WTC11 (cell line): ENCODE data around the gene CFAP57.

ENCODE experiments used
- CTCF ChIP-seq: fragments of 200-600 bp; IDR thresholded peaks from 2 replicates; pipeline ENCODE4 v1.8.0; 2022; ENCODE audit warnings: antibody characterized with exemption
- ESRRA ChIP-seq: sonication (generic); formaldehyde crosslinking; IDR thresholded peaks from 2 replicates; pipeline ENCODE4 v1.8.1; 2022; ENCODE audit warnings: mild to moderate bottlenecking, missing genetic modification reagents, borderline replicate concordance
- MYBL2 ChIP-seq: sonication (generic); formaldehyde crosslinking; IDR thresholded peaks from 2 replicates; pipeline ENCODE4 v1.8.1; 2023; ENCODE audit warnings: mild to moderate bottlenecking, moderate library complexity, missing genetic modification reagents
- ZBTB21 ChIP-seq: sonication (generic); formaldehyde crosslinking; IDR thresholded peaks from 2 replicates; pipeline ENCODE4 v1.8.1; 2023; ENCODE audit warnings: mild to moderate bottlenecking, missing genetic modification reagents, borderline replicate concordance
- TF ChIP-seq, protein P1 (sequence below): sonication (generic); formaldehyde crosslinking; IDR thresholded peaks from 2 replicates; pipeline ENCODE4 v1.8.1; 2023; ENCODE audit warnings: mild to moderate bottlenecking, missing genetic modification reagents, moderate library complexity

DNA sequence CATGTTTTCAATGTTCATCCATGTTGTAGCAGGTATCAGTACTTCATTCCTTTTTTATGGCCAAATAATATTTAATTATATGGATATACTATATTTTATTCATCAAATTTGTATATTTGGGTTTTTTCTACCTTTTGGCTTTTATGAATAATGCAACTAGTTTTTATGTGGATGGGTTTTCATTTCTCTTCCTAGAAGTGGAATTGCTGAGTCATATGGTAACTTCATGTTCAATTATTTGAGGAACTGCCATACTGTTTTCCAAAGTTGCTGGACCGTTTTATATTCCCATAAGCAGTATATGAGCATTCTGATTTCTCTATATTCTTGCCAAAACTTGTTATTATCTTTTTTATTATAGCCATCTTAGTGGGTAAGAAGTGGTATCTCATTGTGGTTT lies 16.0 kb downstream of the CFAP57 start:
- TF ChIP-seq, protein P1, sequence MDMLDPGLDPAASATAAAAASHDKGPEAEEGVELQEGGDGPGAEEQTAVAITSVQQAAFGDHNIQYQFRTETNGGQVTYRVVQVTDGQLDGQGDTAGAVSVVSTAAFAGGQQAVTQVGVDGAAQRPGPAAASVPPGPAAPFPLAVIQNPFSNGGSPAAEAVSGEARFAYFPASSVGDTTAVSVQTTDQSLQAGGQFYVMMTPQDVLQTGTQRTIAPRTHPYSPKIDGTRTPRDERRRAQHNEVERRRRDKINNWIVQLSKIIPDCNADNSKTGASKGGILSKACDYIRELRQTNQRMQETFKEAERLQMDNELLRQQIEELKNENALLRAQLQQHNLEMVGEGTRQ (CRISPR knock-in tag) = no peak
- TF ChIP-seq CTCF (no peak), MYBL2 (no peak), ESRRA (CRISPR knock-in tag) (no peak), ZBTB21 (CRISPR knock-in tag) (no peak)
